WERI-Rb-1 (cell line): ENCODE data around the gene CNOT1.
"Not testable (repeated sequence)": the region's sequence is repeated elsewhere in the genome, so short reads cannot be mapped to it uniquely, and the experiment has no call there.

Experiments used
- DNase-seq: peaks from one replicate; pipeline ENCODE4 v3.0.0-alpha.2; 2020
- H3K27ac ChIP-seq: fragments of 250-450 bp; sonication (Bioruptor Pico); 2 replicates; pipeline ENCODE4 v1.5.1; 2020; ENCODE audit warnings: mild to moderate bottlenecking, moderate library complexity
- H3K27me3 ChIP-seq: fragments of 250-450 bp; sonication (Bioruptor Pico); 2 replicates; pipeline ENCODE4 v1.5.1; 2021; ENCODE audit warnings: mild to moderate bottlenecking, low read depth, moderate library complexity; ENCODE audit not compliant: insufficient read depth, severe bottlenecking
- H3K36me3 ChIP-seq: fragments of 250-450 bp; sonication (Bioruptor Pico); 2 replicates; pipeline ENCODE4 v1.5.1; 2020; ENCODE audit warnings: mild to moderate bottlenecking, moderate library complexity
- H3K4me3 ChIP-seq: 2 replicates; pipeline ENCODE4 v1.5.1; 2011; ENCODE audit warnings: low read depth, mild to moderate bottlenecking, control low read depth, low read length
- H3K9me3 ChIP-seq: fragments of 250-450 bp; sonication (Bioruptor Pico); 2 replicates; pipeline ENCODE4 v1.5.1; 2021; ENCODE audit warnings: mild to moderate bottlenecking, moderate library complexity; ENCODE audit not compliant: severe bottlenecking
- CTCF ChIP-seq: IDR thresholded peaks from 2 replicates; pipeline ENCODE4 v1.5.1; 2011; ENCODE audit warnings: low read depth, mild to moderate bottlenecking, control low read depth, inconsistent platforms, low read length

Gene CNOT1

GRCh38 chr16:58578642-58579041 lies 51.0 kb downstream of the CNOT1 start:
- no peak for DNase-seq
- Histone ChIP-seq H3K4me3 (no peak overlapping the region), H3K27ac (no peak overlapping the region), H3K9me3 (no peaks in the 10 kb centered on the region), H3K27me3 (no peaks in the 10 kb centered on the region), H3K36me3 (peaks cover 98% of the 10 kb centered on the region)
- TF ChIP-seq CTCF = no peak

GRCh38 chr16:58577141-58577540 lies 52.5 kb downstream of the CNOT1 start:
- DNase-seq = no peak
- H3K36me3 ChIP-seq = peaks cover 93% of the 10 kb centered on the region

GRCh38 chr16:58574895-58575294 lies 54.7 kb downstream of the CNOT1 start:
- no peak for TF ChIP-seq CTCF
- peaks cover 93% of the 10 kb centered on the region for H3K36me3 ChIP-seq
- H3K27me3 ChIP-seq = no peaks in the 10 kb centered on the region
- no peak for DNase-seq
- H3K9me3 ChIP-seq = no peaks in the 10 kb centered on the region
- H3K27ac ChIP-seq = no peak overlapping the region
- H3K4me3 ChIP-seq = no peak overlapping the region

More at GRCh38 chr16:58577141-58577540, 52.5 kb downstream of the CNOT1 start:
- H3K4me3 ChIP-seq = no peak overlapping the region
- H3K9me3 ChIP-seq = no peaks in the 10 kb centered on the region
- H3K27ac ChIP-seq = no peak overlapping the region
- no peak for TF ChIP-seq CTCF
- H3K27me3 ChIP-seq = no peaks in the 10 kb centered on the region

GRCh38 chr16:58565697-58566096 lies 63.9 kb downstream of the CNOT1 start:
- not testable (repeated sequence) for H3K27ac ChIP-seq, H3K9me3 ChIP-seq, DNase-seq, H3K27me3 ChIP-seq, H3K4me3 ChIP-seq
- H3K36me3 ChIP-seq = peaks cover 74% of the 10 kb centered on the region

GRCh38 chr16:58563775-58564174 lies 65.9 kb downstream of the CNOT1 start:
- no peaks in the 10 kb centered on the region for H3K9me3 ChIP-seq
- peaks cover 75% of the 10 kb centered on the region for H3K36me3 ChIP-seq
- no peaks in the 10 kb centered on the region for H3K27me3 ChIP-seq
- no peak for TF ChIP-seq CTCF
- no peak overlapping the region for H3K27ac ChIP-seq
- H3K4me3 ChIP-seq = no peak overlapping the region
- no peak for DNase-seq

- no peaks in the 10 kb centered on the region for H3K9me3 ChIP-seq
- DNase-seq = no peak
- H3K27ac ChIP-seq = no peak overlapping the region
- H3K27me3 ChIP-seq = no peaks in the 10 kb centered on the region
- H3K4me3 ChIP-seq = no peak overlapping the region
- no peak for TF ChIP-seq CTCF
- peaks cover 77% of the 10 kb centered on the region for H3K36me3 ChIP-seq
Measured at GRCh38 chr16:58563235-58563634, 66.4 kb downstream of the CNOT1 start.
